HCT116 (cell line): ENCODE results near the gene NBDY. TPM values are rescaled to one million over a fixed set of nuclear protein-coding genes. Genes with fewer than 3 reads are reported as not detected.

ENCODE experiments used
- ATAC-seq: fragments of 200-7000 bp; cut with Tn5 transposase; 2 replicates; pipeline ENCODE4 v1.9.1; 2020; ENCODE audit warnings: mild to moderate bottlenecking, moderate library complexity
- BruUV-seq: library from RNA; stranded (reverse); fragments of 400-500 nt; replicated peaks from 2 replicates; lab custom pipeline; 2021; lab: Mats Ljungman, UMichigan
- CTCF ChIA-PET: fragments of 300-600 bp; sonication (Branson Sonifier 250); formaldehyde crosslinking; loops from one replicate; lab custom pipeline; 2021; ENCODE audit warnings: antibody characterized with exemption; lab: Charles Lee
- POLR2A ChIA-PET: fragments of 300-600, 350-600 bp; sonication (Branson Sonifier 250); formaldehyde crosslinking; loops from one replicate; lab custom pipeline; 2021; ENCODE audit warnings: antibody characterized with exemption; lab: Charles Lee
- RAD21 ChIA-PET, 2 experiments: fragments of 300-600 bp; sonication (Branson Sonifier 250); formaldehyde crosslinking; loops; one replicate each; lab custom pipeline; 2023; ENCODE audit warnings: low total read pairs in 2 of 2; ENCODE audit not compliant: uncharacterized antibody in 2 of 2, unreplicated experiment in 2 of 2, low non-redundant PET in 1 of 2; lab: Charles Lee
- DNase-seq: peaks from one replicate; pipeline ENCODE4 v3.0.0-alpha.2; 2010; ENCODE audit warnings: low read depth, low spot score
- H2AFZ ChIP-seq: fragments of 200-600 bp; shearing (Covaris generic), sonication (generic); 2 replicates; pipeline ENCODE4 v1.6.1; 2017; ENCODE audit warnings: low read depth, mixed run types, mixed read lengths, antibody characterized with exemption, low read length; ENCODE audit not compliant: poor library complexity, severe bottlenecking
- H3K27ac ChIP-seq: 2 replicates; pipeline ENCODE4 v1.5.1; 2012; ENCODE audit warnings: low read depth, low read length
- H3K27me3 ChIP-seq: fragments of 200-600 bp; sonication (generic); 2 replicates; pipeline ENCODE4 v1.6.1; 2016; ENCODE audit warnings: mixed run types, low read length, mixed read lengths; ENCODE audit not compliant: insufficient read depth
- H3K36me3 ChIP-seq, 2 experiments: fragments of 200-500 bp in 1 of 2; fragments of 200-600 bp in 1 of 2; sonication (Bioruptor generic) in 1 of 2; sonication (generic) in 1 of 2; 2 replicates each; pipeline versions ENCODE4 v1.5.1 to v1.6.1; 2014 to 2016; ENCODE audit warnings: low read length in 2 of 2, inconsistent platforms in 1 of 2, mixed read lengths in 1 of 2, mixed run types in 1 of 2; ENCODE audit not compliant: insufficient read depth in 2 of 2, control insufficient read depth in 1 of 2
- H3K4me1 ChIP-seq, 2 experiments: fragments of 200-600 bp in 1 of 2; sonication (generic) in 1 of 2; 2 replicates each; pipeline versions ENCODE4 v1.5.1 to v1.6.1; 2012 to 2017; ENCODE audit warnings: low read length in 2 of 2, inconsistent platforms in 1 of 2, mild to moderate bottlenecking in 1 of 2, mixed read lengths in 1 of 2, mixed run types in 1 of 2, moderate library complexity in 1 of 2; ENCODE audit not compliant: insufficient read depth in 2 of 2, control insufficient read depth in 1 of 2
- H3K4me2 ChIP-seq: fragments of 200-600 bp; sonication (generic); 2 replicates; pipeline ENCODE4 v1.6.1; 2017; ENCODE audit warnings: mixed run types, low read length, mixed read lengths
- H3K4me3 ChIP-seq, 2 experiments: fragments of 200-600 bp in 1 of 2; sonication (generic) in 1 of 2; replicated peaks in 1 of 2; 2 replicates each; pipeline ENCODE4 v1.5.1; 2011 to 2016; ENCODE audit warnings: low read length in 2 of 2, control low read depth in 1 of 2, low read depth in 1 of 2, mild to moderate bottlenecking in 1 of 2, mixed read lengths in 1 of 2, mixed run types in 1 of 2
- H3K79me2 ChIP-seq: fragments of 200-600 bp; sonication (generic); 2 replicates; pipeline ENCODE4 v1.6.1; 2017; ENCODE audit warnings: mild to moderate bottlenecking, mixed run types, low read length, moderate library complexity, mixed read lengths; ENCODE audit not compliant: insufficient read depth
- H3K9ac ChIP-seq: fragments of 200-600 bp; sonication (generic); 2 replicates; pipeline ENCODE4 v1.6.1; 2016; ENCODE audit warnings: low read length, mixed read lengths
- H3K9me2 ChIP-seq: fragments of 200-600 bp; sonication (generic), shearing (Covaris generic); 2 replicates; pipeline ENCODE4 v1.6.1; 2017; ENCODE audit warnings: mixed run types, mild to moderate bottlenecking, moderate library complexity; ENCODE audit not compliant: insufficient read depth
- H3K9me3 ChIP-seq, 2 experiments: fragments of 200-500 bp in 1 of 2; fragments of 200-600 bp in 1 of 2; sonication (Bioruptor generic) in 1 of 2; sonication (generic) in 1 of 2; 2 replicates each; pipeline ENCODE4 v1.6.1; 2014 to 2017; ENCODE audit warnings: low read length in 2 of 2, mixed read lengths in 2 of 2, inconsistent platforms in 1 of 2, low read depth in 1 of 2, mild to moderate bottlenecking in 1 of 2, mixed run types in 1 of 2, moderate library complexity in 1 of 2; ENCODE audit not compliant: control insufficient read depth in 1 of 2, insufficient read depth in 1 of 2
- H4K20me1 ChIP-seq: fragments of 200-600 bp; sonication (generic), shearing (Covaris generic); 2 replicates; pipeline ENCODE4 v1.6.1; 2017; ENCODE audit warnings: mixed run types, mild to moderate bottlenecking, moderate library complexity; ENCODE audit not compliant: insufficient read depth
- CBX3 ChIP-seq: IDR thresholded peaks from 2 replicates; pipeline ENCODE4 v1.6.1; 2012; ENCODE audit warnings: low read depth
- CEBPB ChIP-seq: IDR thresholded peaks from 2 replicates; pipeline ENCODE4 v1.6.1; 2012; ENCODE audit warnings: low read depth
- EGR1 ChIP-seq: IDR thresholded peaks from 2 replicates; pipeline ENCODE4 v1.6.1; 2012; ENCODE audit warnings: low read depth
- ELF1 ChIP-seq: IDR thresholded peaks from 2 replicates; pipeline ENCODE4 v1.6.1; 2012; ENCODE audit warnings: low read depth, borderline replicate concordance
- EZH2 ChIP-seq: fragments of 200-600 bp; sonication (generic); IDR thresholded peaks from 2 replicates; pipeline ENCODE4 v1.6.1; 2017; ENCODE audit warnings: antibody characterized with exemption, mixed run types
- JUND ChIP-seq: IDR thresholded peaks from 2 replicates; pipeline ENCODE4 v1.6.1; 2012
- POLR2AphosphoS5 ChIP-seq: IDR thresholded peaks from 2 replicates; pipeline ENCODE4 v1.6.1; 2011; ENCODE audit warnings: mild to moderate bottlenecking, low read depth, low read length, moderate library complexity
- RAD21 ChIP-seq: IDR thresholded peaks from 2 replicates; pipeline ENCODE4 v1.6.1; 2012; ENCODE audit warnings: low read depth, mild to moderate bottlenecking
- SIN3A ChIP-seq: IDR thresholded peaks from 2 replicates; pipeline ENCODE4 v1.6.1; 2012; ENCODE audit warnings: low read depth
- SP1 ChIP-seq: IDR thresholded peaks from 2 replicates; pipeline ENCODE4 v1.6.1; 2012; ENCODE audit warnings: low read depth
- SRF ChIP-seq: IDR thresholded peaks from 2 replicates; pipeline ENCODE4 v1.6.1; 2012; ENCODE audit warnings: low read depth
- TCF7L2 ChIP-seq: IDR thresholded peaks from 2 replicates; pipeline ENCODE4 v1.7.0; 2011; ENCODE audit warnings: borderline replicate concordance, inconsistent platforms; ENCODE audit not compliant: insufficient read depth, insufficient read length; ENCODE audit errors: extremely low read depth
- YY1 ChIP-seq: IDR thresholded peaks from 2 replicates; pipeline ENCODE4 v1.6.1; 2011; ENCODE audit warnings: low read length, low read depth, moderate library complexity, mild to moderate bottlenecking; ENCODE audit not compliant: insufficient replicate concordance; ENCODE audit errors: extremely low read depth
- ZFX ChIP-seq: fragments of 450-650 bp; IDR thresholded peaks from 2 replicates; pipeline ENCODE4 v1.6.1; 2017
- intact Hi-C: fragments of 100-400 bp; cut with micrococcal nuclease; formaldehyde crosslinking; loops from 2 replicates; pipeline ENCODE4 v1.10.0; 2022
- total RNA-seq: library from RNA; stranded (reverse); gene quantifications from one replicate; pipeline ENCODE4 v1.2.1, GENCODE V29; 2021; ENCODE audit not compliant: unreplicated experiment
- TF ChIP-seq, protein P1 (sequence below): IDR thresholded peaks from 2 replicates; pipeline ENCODE4 v1.6.1; 2011; ENCODE audit warnings: mild to moderate bottlenecking, low read length, moderate library complexity; ENCODE audit not compliant: insufficient replicate concordance; ENCODE audit errors: extremely low read depth
- TF ChIP-seq, protein P2 (sequence below): IDR thresholded peaks from 2 replicates; pipeline ENCODE4 v1.6.1; 2012

NBDY gene
- total RNA-seq, 1 experiment from 2014 or later, result 65.6 TPM

GRCh38 chrX:56795309-56795868, 66.3 kb downstream of the NBDY start:
- no TSS peak for BruUV-seq
- no peak for DNase-seq
- no peaks in the 10 kb centered on the region for H3K4me1 ChIP-seq
- no peaks in the 10 kb centered on the region for H3K79me2 ChIP-seq
- H3K9me3 ChIP-seq, result no peaks in the 10 kb centered on the region
- no peak overlapping the region for H3K27ac ChIP-seq
- ChIA-PET POLR2A (no interaction called here), CTCF (no interaction called here), RAD21 (no interaction called here)
- no peaks in the 10 kb centered on the region for H3K27me3 ChIP-seq
- TF ChIP-seq RAD21 (no peak), TCF7L2 (no peak), SRF (no peak), EGR1 (no peak), JUND (no peak), YY1 (no peak), SP1 (no peak), POLR2AphosphoS5 (no peak), ZFX (no peak), SIN3A (no peak)
- intact Hi-C loops, result no loop called here
- H3K36me3 ChIP-seq, result no peaks in the 10 kb centered on the region
- H3K9me2 ChIP-seq, result no peaks in the 10 kb centered on the region
- no peak overlapping the region for H3K4me3 ChIP-seq
- no peak overlapping the region for H3K9ac ChIP-seq
- H3K4me2 ChIP-seq, result no peak overlapping the region
- H2AFZ ChIP-seq, result no peak overlapping the region
- no peaks in the 10 kb centered on the region for H4K20me1 ChIP-seq
- no peak for ATAC-seq

DNA sequence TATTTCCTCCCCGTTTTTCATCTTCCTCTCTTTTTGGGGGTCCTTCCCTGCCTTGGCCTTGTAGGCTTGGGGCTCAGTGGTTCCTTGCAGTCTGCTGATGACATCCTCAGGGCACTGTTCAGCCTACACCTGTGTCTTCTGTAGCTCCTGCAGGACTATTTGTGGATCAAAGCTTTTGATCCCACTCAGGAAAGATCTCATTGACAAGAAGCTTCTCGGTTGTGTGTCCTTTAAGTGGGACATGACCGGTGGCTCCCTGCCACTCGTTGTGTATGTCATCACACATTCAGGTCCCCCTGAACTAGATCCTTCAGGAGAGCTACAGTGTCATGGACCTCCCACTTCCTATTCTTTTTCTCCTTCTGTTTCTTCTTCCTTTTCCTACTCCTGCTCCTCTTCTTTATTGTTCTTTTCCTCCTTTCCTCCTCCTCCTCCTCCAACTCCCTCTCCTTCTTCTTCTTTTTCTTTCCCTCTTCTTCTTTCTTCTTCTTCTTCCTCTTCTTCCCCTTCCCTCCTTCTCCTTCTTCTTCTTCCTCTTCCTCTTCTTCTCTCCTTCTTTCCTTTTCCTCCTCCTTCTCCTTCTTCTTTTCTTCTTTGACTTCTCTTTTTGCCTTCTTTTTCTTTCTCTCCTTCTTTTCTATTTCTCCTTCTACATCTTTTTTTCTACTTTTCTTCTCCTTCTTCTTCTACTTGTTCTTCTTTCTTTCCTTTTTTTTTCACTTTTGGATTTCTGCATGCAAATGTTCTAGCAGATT, 67.8 kb downstream of the NBDY start:
- H3K9ac ChIP-seq, result no peak overlapping the region
- H2AFZ ChIP-seq, result no peak overlapping the region
- CTCF ChIA-PET, result no interaction called here
- POLR2A ChIA-PET, result no interaction called here
- H3K27ac ChIP-seq, result no peak overlapping the region
- H3K4me2 ChIP-seq, result no peak overlapping the region
- H3K4me1 ChIP-seq, result no peaks in the 10 kb centered on the region
- no peak for DNase-seq
- intact Hi-C loops, result no loop called here
- H3K4me3 ChIP-seq, result no peak overlapping the region
- ATAC-seq, result no peak
- RAD21 ChIA-PET, result no interaction called here
- no TSS peak for BruUV-seq
- no peak for TF ChIP-seq JUND
- TF ChIP-seq, protein P1, sequence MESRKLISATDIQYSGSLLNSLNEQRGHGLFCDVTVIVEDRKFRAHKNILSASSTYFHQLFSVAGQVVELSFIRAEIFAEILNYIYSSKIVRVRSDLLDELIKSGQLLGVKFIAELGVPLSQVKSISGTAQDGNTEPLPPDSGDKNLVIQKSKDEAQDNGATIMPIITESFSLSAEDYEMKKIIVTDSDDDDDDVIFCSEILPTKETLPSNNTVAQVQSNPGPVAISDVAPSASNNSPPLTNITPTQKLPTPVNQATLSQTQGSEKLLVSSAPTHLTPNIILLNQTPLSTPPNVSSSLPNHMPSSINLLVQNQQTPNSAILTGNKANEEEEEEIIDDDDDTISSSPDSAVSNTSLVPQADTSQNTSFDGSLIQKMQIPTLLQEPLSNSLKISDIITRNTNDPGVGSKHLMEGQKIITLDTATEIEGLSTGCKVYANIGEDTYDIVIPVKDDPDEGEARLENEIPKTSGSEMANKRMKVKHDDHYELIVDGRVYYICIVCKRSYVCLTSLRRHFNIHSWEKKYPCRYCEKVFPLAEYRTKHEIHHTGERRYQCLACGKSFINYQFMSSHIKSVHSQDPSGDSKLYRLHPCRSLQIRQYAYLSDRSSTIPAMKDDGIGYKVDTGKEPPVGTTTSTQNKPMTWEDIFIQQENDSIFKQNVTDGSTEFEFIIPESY, result no peak
- TF ChIP-seq CBX3, result no peak
- no peak for TF ChIP-seq CEBPB
- TF ChIP-seq EZH2, result no peak
- TF ChIP-seq SRF, result no peak
- TF ChIP-seq, protein P2, sequence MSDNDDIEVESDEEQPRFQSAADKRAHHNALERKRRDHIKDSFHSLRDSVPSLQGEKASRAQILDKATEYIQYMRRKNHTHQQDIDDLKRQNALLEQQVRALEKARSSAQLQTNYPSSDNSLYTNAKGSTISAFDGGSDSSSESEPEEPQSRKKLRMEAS, result no peak
- no peak for TF ChIP-seq ELF1
- no peaks in the 10 kb centered on the region for H4K20me1 ChIP-seq
- H3K27me3 ChIP-seq, result no peaks in the 10 kb centered on the region
- H3K9me2 ChIP-seq, result no peaks in the 10 kb centered on the region
- H3K79me2 ChIP-seq, result no peaks in the 10 kb centered on the region
- H3K36me3 ChIP-seq, result no peaks in the 10 kb centered on the region
- H3K9me3 ChIP-seq, result no peaks in the 10 kb centered on the region
